H1 (cell line): ENCODE results near the gene NKD2. TPM values are rescaled to one million over a fixed set of nuclear protein-coding genes. Genes with fewer than 3 reads are reported as not detected.

Experiments used
- CTCF ChIA-PET: fragments of 300-600 bp; sonication (Branson Sonifier 250); formaldehyde crosslinking; loops from one replicate; lab custom pipeline; 2021; ENCODE audit not compliant: partially characterized antibody; lab: Charles Lee
- POLR2A ChIA-PET: fragments of 300-600 bp; sonication (Branson Sonifier 250); formaldehyde crosslinking; loops from one replicate; lab custom pipeline; 2021; ENCODE audit warnings: inconsistent platforms; ENCODE audit not compliant: partially characterized antibody; lab: Charles Lee
- DNase-seq, 2 experiments: peaks; one replicate each; pipeline versions ENCODE4 v3.0.0 to v3.0.0-alpha.2; 2010 to 2022; ENCODE audit warnings: low spot score in 2 of 2, low read depth in 1 of 2, mixed read lengths in 1 of 2
- FAIRE-seq: peaks from 2 replicates; lab custom pipeline; 2011; peaks lifted over from hg19 to GRCh38; lab: Jason Lieb, UNC
- H2AFZ ChIP-seq: 2 replicates; pipeline ENCODE4 v1.8.1; 2012; ENCODE audit warnings: low read length, inconsistent platforms
- H2AK5ac ChIP-seq: 2 replicates; pipeline ENCODE4 v1.6.1; 2013; ENCODE audit warnings: low read depth, low read length
- H2BK120ac ChIP-seq: replicated peaks from 2 replicates; pipeline ENCODE3; 2013; ENCODE audit warnings: low read depth, low read length, inconsistent platforms
- H2BK12ac ChIP-seq: 2 replicates; pipeline ENCODE4 v1.6.1; 2013; ENCODE audit warnings: low read depth, low read length
- H2BK15ac ChIP-seq: 2 replicates; pipeline ENCODE4 v1.6.1; 2013; ENCODE audit warnings: low read length
- H2BK20ac ChIP-seq: 2 replicates; pipeline ENCODE4 v1.6.1; 2013; ENCODE audit warnings: low read length
- H2BK5ac ChIP-seq: 2 replicates; pipeline ENCODE4 v1.6.1; 2013; ENCODE audit warnings: low read depth, low read length
- H3K14ac ChIP-seq: 2 replicates; pipeline ENCODE4 v1.6.1; 2013; ENCODE audit warnings: inconsistent platforms; ENCODE audit not compliant: insufficient read length
- H3K18ac ChIP-seq: 2 replicates; pipeline ENCODE4 v1.6.1; 2013; ENCODE audit warnings: low read length; ENCODE audit errors: extremely low read depth
- H3K23ac ChIP-seq: 2 replicates; pipeline ENCODE4 v1.6.1; 2013; ENCODE audit warnings: inconsistent platforms; ENCODE audit not compliant: insufficient read length
- H3K23me2 ChIP-seq: 2 replicates; pipeline ENCODE4 v1.6.1; 2013; ENCODE audit warnings: low read depth, low read length
- H3K27ac ChIP-seq: 2 replicates; pipeline ENCODE4 v1.6.1; 2011; ENCODE audit warnings: low read depth, low read length, inconsistent platforms
- H3K27me3 ChIP-seq, 4 experiments: replicated peaks in 1 of 4; 1 replicate in 1 of 4; 2 replicates in 3 of 4; pipeline versions ENCODE4 v1.6.1 to v1.8.1; 2011 to 2013; ENCODE audit warnings: low read length in 3 of 4, mild to moderate bottlenecking in 3 of 4, inconsistent platforms in 2 of 4, mixed read lengths in 2 of 4, moderate library complexity in 1 of 4; ENCODE audit not compliant: control insufficient read depth in 3 of 4, insufficient read depth in 3 of 4; ENCODE audit errors: extremely low read depth in 1 of 4
- H3K36me3 ChIP-seq, 4 experiments: 2 replicates each; pipeline versions ENCODE4 v1.6.1 to v1.8.1; 2011 to 2013; ENCODE audit warnings: mild to moderate bottlenecking in 4 of 4, low read length in 3 of 4, moderate library complexity in 2 of 4, control low read depth in 1 of 4, inconsistent platforms in 1 of 4; ENCODE audit not compliant: insufficient read depth in 4 of 4, control insufficient read depth in 2 of 4
- H3K4ac ChIP-seq: replicated peaks from 2 replicates; pipeline ENCODE3; 2013; ENCODE audit warnings: low read length, low read depth, mixed read lengths, inconsistent platforms; ENCODE audit not compliant: insufficient read length
- H3K4me1 ChIP-seq, 4 experiments: replicated peaks in 1 of 4; 1 replicate in 1 of 4; 2 replicates in 3 of 4; pipeline versions ENCODE4 v1.6.1 to v1.8.1; 2011 to 2013; ENCODE audit warnings: low read length in 3 of 4, inconsistent platforms in 2 of 4, mixed read lengths in 1 of 4; ENCODE audit not compliant: insufficient read depth in 4 of 4, control insufficient read depth in 3 of 4
- H3K4me2 ChIP-seq, 2 experiments: 2 replicates each; pipeline versions ENCODE4 v1.6.1 to v1.8.1; 2011 to 2013; ENCODE audit warnings: low read depth in 2 of 2, low read length in 2 of 2, control low read depth in 1 of 2, inconsistent platforms in 1 of 2, mild to moderate bottlenecking in 1 of 2; ENCODE audit not compliant: insufficient read depth in 1 of 2
- H3K4me3 ChIP-seq, 4 experiments: fragments of 200-600, 300-600 bp in 1 of 4; sonication (generic), shearing (Covaris generic), sonication (Bioruptor Twin) in 1 of 4; 2 replicates each; pipeline versions ENCODE4 v1.5.1 to v1.8.1; 2011 to 2016; ENCODE audit warnings: low read length in 4 of 4, low read depth in 3 of 4, control low read depth in 2 of 4, inconsistent platforms in 2 of 4, mild to moderate bottlenecking in 2 of 4, mixed read lengths in 1 of 4, moderate library complexity in 1 of 4; ENCODE audit not compliant: insufficient read depth in 2 of 4; ENCODE audit errors: extremely low read depth in 1 of 4
- H3K56ac ChIP-seq: replicated peaks from 2 replicates; pipeline ENCODE3; 2013; ENCODE audit warnings: low read depth, mild to moderate bottlenecking, mixed read lengths, low read length, inconsistent platforms; ENCODE audit not compliant: insufficient read length
- H3K79me1 ChIP-seq: 2 replicates; pipeline ENCODE4 v1.6.1; 2013; ENCODE audit warnings: low read depth, low read length, control low read depth
- H3K79me2 ChIP-seq, 2 experiments: 2 replicates each; pipeline versions ENCODE4 v1.6.1 to v1.8.1; 2012 to 2013; ENCODE audit warnings: low read length in 2 of 2, mild to moderate bottlenecking in 2 of 2, inconsistent platforms in 1 of 2; ENCODE audit not compliant: insufficient read depth in 2 of 2, control insufficient read depth in 1 of 2
- H3K9ac ChIP-seq, 4 experiments: replicated peaks in 1 of 4; 1 replicate in 1 of 4; 2 replicates in 3 of 4; pipeline versions ENCODE4 v1.6.1 to v1.8.1; 2011 to 2013; ENCODE audit warnings: low read depth in 3 of 4, low read length in 3 of 4, control low read depth in 2 of 4, mild to moderate bottlenecking in 2 of 4, moderate library complexity in 2 of 4, inconsistent platforms in 1 of 4; ENCODE audit errors: extremely low read depth in 1 of 4
- H3K9me3 ChIP-seq, 2 experiments: 2 replicates each; pipeline versions ENCODE4 v1.6.1 to v1.8.1; 2012 to 2013; ENCODE audit warnings: mild to moderate bottlenecking in 2 of 2, moderate library complexity in 2 of 2, control low read depth in 1 of 2, inconsistent platforms in 1 of 2, low read depth in 1 of 2, low read length in 1 of 2, mixed read lengths in 1 of 2; ENCODE audit not compliant: insufficient read depth in 2 of 2
- H4K20me1 ChIP-seq, 2 experiments: replicated peaks in 1 of 2; 2 replicates each; pipeline versions ENCODE3 to v1.8.1; 2011 to 2013; ENCODE audit warnings: inconsistent platforms in 2 of 2, low read length in 2 of 2, mild to moderate bottlenecking in 1 of 2; ENCODE audit not compliant: insufficient read depth in 2 of 2, control insufficient read depth in 1 of 2
- H4K5ac ChIP-seq: 2 replicates; pipeline ENCODE4 v1.6.1; 2013; ENCODE audit warnings: low read length, low read depth, mixed read lengths, inconsistent platforms; ENCODE audit not compliant: insufficient read length
- H4K8ac ChIP-seq: 2 replicates; pipeline ENCODE4 v1.8.0; 2013; ENCODE audit warnings: mild to moderate bottlenecking, moderate library complexity, low read length, inconsistent platforms; ENCODE audit not compliant: insufficient read depth; ENCODE audit errors: extremely low read depth
- H4K91ac ChIP-seq: replicated peaks from 2 replicates; pipeline ENCODE3; 2013; ENCODE audit warnings: low read length, mixed read lengths, inconsistent platforms; ENCODE audit not compliant: insufficient read length
- ATF2 ChIP-seq: IDR thresholded peaks from 2 replicates; pipeline ENCODE4 v1.6.1; 2012; ENCODE audit warnings: low read length, inconsistent platforms
- FOSL1 ChIP-seq: IDR thresholded peaks from 2 replicates; pipeline ENCODE4 v1.6.1; 2011; ENCODE audit warnings: mild to moderate bottlenecking, low read depth, low read length, moderate library complexity; ENCODE audit not compliant: insufficient read depth
- HDAC2 ChIP-seq, 2 experiments: fragments of 300-600 bp in 1 of 2; sonication (generic) in 1 of 2; IDR thresholded peaks; 2 replicates each; pipeline ENCODE4 v1.6.1; 2011 to 2012; ENCODE audit warnings: low read depth in 2 of 2, low read length in 2 of 2, mild to moderate bottlenecking in 2 of 2, moderate library complexity in 2 of 2, borderline replicate concordance in 1 of 2, inconsistent platforms in 1 of 2
- JUN ChIP-seq: IDR thresholded peaks from 2 replicates; pipeline ENCODE4 v1.6.1; 2011; ENCODE audit warnings: low read depth, mild to moderate bottlenecking, improper control_type of control experiment, low read length
- KDM4A ChIP-seq: IDR thresholded peaks from one replicate; pipeline ENCODE4 v1.7.1; 2012; ENCODE audit warnings: low read depth, mild to moderate bottlenecking, moderate library complexity, low read length, inconsistent platforms; ENCODE audit not compliant: severe bottlenecking
- PHF8 ChIP-seq: fragments of 200-600 bp; sonication (generic); conservative IDR thresholded peaks from 2 replicates; pipeline ENCODE4 v1.7.1; 2012; ENCODE audit warnings: low read depth, mild to moderate bottlenecking, inconsistent platforms, low read length, moderate library complexity
- POLR2A ChIP-seq, 2 experiments: IDR thresholded peaks; 1 replicate in 1 of 2; 2 replicates in 1 of 2; pipeline ENCODE4 v1.6.1; 2011; ENCODE audit warnings: low read depth in 2 of 2, low read length in 2 of 2, mild to moderate bottlenecking in 2 of 2; ENCODE audit errors: control extremely low read depth in 1 of 2
- POLR2AphosphoS5 ChIP-seq: IDR thresholded peaks from 2 replicates; pipeline ENCODE4 v1.6.1; 2011; ENCODE audit warnings: low read depth, low read length
- SP4 ChIP-seq: IDR thresholded peaks from 2 replicates; pipeline ENCODE4 v1.6.1; 2012; ENCODE audit warnings: low read length, inconsistent platforms
- TAF1 ChIP-seq: IDR thresholded peaks from 2 replicates; pipeline ENCODE4 v1.6.1; 2011; ENCODE audit warnings: mild to moderate bottlenecking, low read depth, low read length
- TEAD4 ChIP-seq: IDR thresholded peaks from 2 replicates; pipeline ENCODE4 v1.6.1; 2012; ENCODE audit warnings: low read depth, low read length, inconsistent platforms, mixed read lengths
- WGBS, 2 experiments: shearing (Covaris generic) in 1 of 2; methylation state at CpG; one replicate each; pipeline versions ENCODE4 v1.1.6 to v1.1.7; 2013 to 2015; ENCODE audit warnings: low lambda C conversion rate in 2 of 2, mixed read lengths in 2 of 2, inconsistent platforms in 1 of 2, low coverage in 1 of 2, missing lambda C conversion rate in 1 of 2; ENCODE audit not compliant: insufficient replicate concordance in 2 of 2, insufficient coverage in 1 of 2, insufficient read length in 1 of 2; ENCODE audit errors: extremely low coverage in 1 of 2, missing lambda C conversion rate in 1 of 2; 5-methylcytosine and 5-hydroxymethylcytosine counted together
- polyA plus RNA-seq, 7 experiments: library from polyadenylated mRNA; depleted of rRNA in 3 of 7; stranded (reverse) in 5 of 7; unstranded in 2 of 7; fragments of >200 nt in 5 of 7; fragments of 200-250 nt in 2 of 7; gene quantifications; 1 replicate in 5 of 7; 2 replicates in 1 of 7; 4 replicates in 1 of 7; pipeline versions ENCODE4 v1.2.1 to v1.2.3, GENCODE V29; 2011 to 2013; ENCODE audit warnings: missing spikeins in 2 of 7, mixed read lengths in 2 of 7
- total RNA-seq: library from RNA; stranded (reverse); fragmentation: NEBNext Ultra II Directional; extraction: Animal tissue kit (Norgen Biotek cat#: 25700); gene quantifications from 2 replicates; pipeline ENCODE4 v1.2.1, GENCODE V29; 2021

The NKD2 gene
- total and polyA plus RNA-seq, 2 of the 8 experiments (the other 6 are each of a cell fraction or from before 2014, with no cell fraction given), result 5.5 to 7.9 TPM

- no peak overlapping the region; the same call in 1 of the 2 replicates for H4K8ac ChIP-seq
- no peak overlapping the region for H4K91ac ChIP-seq
- no peak overlapping the region for H3K18ac ChIP-seq
- peaks cover 6% of the 10 kb centered on the region; the same call in 1 of the 2 replicates for H3K79me1 ChIP-seq
- H3K4me1 ChIP-seq, result no peaks in the 10 kb centered on the region; a peak in 2 of 7 replicates
- no peak overlapping the region for H2BK5ac ChIP-seq
- no peak overlapping the region for H3K27ac ChIP-seq
- no peak overlapping the region for H3K4ac ChIP-seq
- no peak overlapping the region for H2AK5ac ChIP-seq
- no peak overlapping the region for H4K5ac ChIP-seq
- DNase-seq (no peak), FAIRE-seq (no peak)
- 96% methylated on average over 34 of the region's 56 CpGs; no CpG with 5 or more reads in 1 of the 2 experiments for WGBS, 2 experiments
- H2BK15ac ChIP-seq, result no peak overlapping the region
- no peak overlapping the region for H3K9ac ChIP-seq
- no peak overlapping the region for H2BK12ac ChIP-seq
- ChIA-PET CTCF (interaction anchor here (0.6 kb wide), 1 partner anchor 32 kb away, joined by 3 read pairs; no protein-coding TSS in a partner anchor), POLR2A (no interaction called here)
- no peaks in the 10 kb centered on the region for H3K9me3 ChIP-seq
- H4K20me1 ChIP-seq, result peaks cover 2 to 8% of the 10 kb centered on the region in 2 experiments
- H3K23ac ChIP-seq, result no peak overlapping the region
- H2BK120ac ChIP-seq, result no peak overlapping the region
- H3K79me2 ChIP-seq, result peaks cover 0 to under 1% of the 10 kb centered on the region in 2 experiments; a peak in 1 of 4 replicates
- H3K14ac ChIP-seq, result no peak overlapping the region
- no peak overlapping the region for H2AFZ ChIP-seq
- no peak overlapping the region for H3K56ac ChIP-seq
- H2BK20ac ChIP-seq, result no peak overlapping the region
- no peaks in the 10 kb centered on the region for H3K27me3 ChIP-seq
- H3K23me2 ChIP-seq, result no peaks in the 10 kb centered on the region
- peaks cover 0 to 30% (median 15%) of the 10 kb centered on the region in 4 experiments; a peak in 4 of 8 replicates for H3K36me3 ChIP-seq
- no peak overlapping the region for H3K4me3 ChIP-seq
- H3K4me2 ChIP-seq, result no peak overlapping the region
- no peak for TF ChIP-seq KDM4A
- no peak for TF ChIP-seq TEAD4
- no peak for TF ChIP-seq TAF1
- no peak for TF ChIP-seq FOSL1
- no peak for TF ChIP-seq JUN
- TF ChIP-seq PHF8, result no peak
- no peak for TF ChIP-seq POLR2AphosphoS5
- no peak for TF ChIP-seq POLR2A (IDR thresholded peaks at IDR 0.05; ENCODE audit: control extremely low read depth in 1 of 2, low read depth in 2 of 2, low read length in 2 of 2)
- no peak for TF ChIP-seq ATF2
- no peak for TF ChIP-seq SP4
- TF ChIP-seq HDAC2 (IDR thresholded peaks at IDR 0.05; ENCODE audit: borderline replicate concordance in 1 of 2, low read depth in 2 of 2, low read length in 2 of 2), result no peak
Measured at GRCh38 chr5:1063661-1064382, 55.2 kb downstream of the NKD2 start.
